Measurements from ENCODE around the gene RPGRIP1L.

The RPGRIP1L gene

DNA sequence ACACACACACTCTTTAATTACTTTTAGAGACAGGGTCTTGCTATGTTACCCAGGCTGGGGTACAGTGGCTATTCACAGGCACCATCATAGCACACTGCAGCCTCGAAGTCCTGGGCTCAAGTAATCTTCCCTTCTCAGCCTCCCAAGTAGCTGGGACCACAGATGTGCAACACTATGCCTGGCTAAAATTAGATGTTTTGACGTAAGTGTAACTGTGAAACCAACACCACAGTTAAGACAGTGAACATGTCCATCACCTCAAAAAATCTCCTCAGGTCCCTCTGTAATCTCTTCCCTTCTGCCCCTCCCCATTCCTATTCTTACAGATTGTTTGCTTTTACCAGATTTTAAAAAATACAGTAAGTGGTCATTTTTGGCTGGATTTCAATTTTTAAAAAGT lies 66.7 kb downstream of the RPGRIP1L start:
- DNase-seq (ENCODE audit: insufficient read length, low spot score) = no peak
- TF ChIP-seq, protein P1, sequence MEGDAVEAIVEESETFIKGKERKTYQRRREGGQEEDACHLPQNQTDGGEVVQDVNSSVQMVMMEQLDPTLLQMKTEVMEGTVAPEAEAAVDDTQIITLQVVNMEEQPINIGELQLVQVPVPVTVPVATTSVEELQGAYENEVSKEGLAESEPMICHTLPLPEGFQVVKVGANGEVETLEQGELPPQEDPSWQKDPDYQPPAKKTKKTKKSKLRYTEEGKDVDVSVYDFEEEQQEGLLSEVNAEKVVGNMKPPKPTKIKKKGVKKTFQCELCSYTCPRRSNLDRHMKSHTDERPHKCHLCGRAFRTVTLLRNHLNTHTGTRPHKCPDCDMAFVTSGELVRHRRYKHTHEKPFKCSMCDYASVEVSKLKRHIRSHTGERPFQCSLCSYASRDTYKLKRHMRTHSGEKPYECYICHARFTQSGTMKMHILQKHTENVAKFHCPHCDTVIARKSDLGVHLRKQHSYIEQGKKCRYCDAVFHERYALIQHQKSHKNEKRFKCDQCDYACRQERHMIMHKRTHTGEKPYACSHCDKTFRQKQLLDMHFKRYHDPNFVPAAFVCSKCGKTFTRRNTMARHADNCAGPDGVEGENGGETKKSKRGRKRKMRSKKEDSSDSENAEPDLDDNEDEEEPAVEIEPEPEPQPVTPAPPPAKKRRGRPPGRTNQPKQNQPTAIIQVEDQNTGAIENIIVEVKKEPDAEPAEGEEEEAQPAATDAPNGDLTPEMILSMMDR (IDR thresholded peaks at IDR 0.05; ENCODE audit: insufficient read depth, missing control alignments) = no peak
- no peak for FAIRE-seq

DNA sequence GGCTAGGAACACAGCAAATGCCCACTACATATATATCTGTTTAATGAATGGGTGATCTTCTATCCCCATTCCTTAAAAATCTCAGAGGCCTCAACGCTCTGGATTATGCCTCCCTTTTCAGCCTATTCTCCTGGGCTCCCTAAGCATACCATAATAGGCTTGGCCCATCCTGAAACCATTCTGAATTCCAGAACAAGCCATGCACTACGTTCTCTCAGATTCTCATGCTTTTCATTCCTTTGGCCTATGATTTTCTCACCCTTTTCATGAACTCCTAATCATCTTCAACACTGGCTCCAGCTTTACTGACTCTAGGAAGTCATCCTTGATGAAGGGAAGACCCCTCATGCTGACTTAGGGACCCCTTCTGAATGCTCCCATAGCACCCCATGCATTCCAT lies 71.1 kb downstream of the RPGRIP1L start:
- FAIRE-seq = no peak
- TF ChIP-seq, protein P1 (IDR thresholded peaks at IDR 0.05; ENCODE audit: insufficient read depth, missing control alignments) = no peak
- DNase-seq (ENCODE audit: insufficient read length, low spot score) = no peak

GRCh38 chr16:53631236-53632025 lies 72.2 kb downstream of the RPGRIP1L start:
- FAIRE-seq (no peak), DNase-seq (ENCODE audit: insufficient read length, low spot score) (no peak)
- TF ChIP-seq, protein P1 (IDR thresholded peaks at IDR 0.05; ENCODE audit: insufficient read depth, missing control alignments) = no peak

GRCh38 chr16:53629607-53630312 lies 73.9 kb downstream of the RPGRIP1L start:
- TF ChIP-seq, protein P1 (IDR thresholded peaks at IDR 0.05; ENCODE audit: insufficient read depth, missing control alignments) = no peak
- FAIRE-seq (no peak), DNase-seq (ENCODE audit: insufficient read length, low spot score) (no peak)

GRCh38 chr16:53629151-53629550 lies 74.5 kb downstream of the RPGRIP1L start:
- no peak for DNase-seq (ENCODE audit: insufficient read length, low spot score)
- TF ChIP-seq, protein P1 (IDR thresholded peaks at IDR 0.05; ENCODE audit: insufficient read depth, missing control alignments) = no peak
- no peak for FAIRE-seq

DNA sequence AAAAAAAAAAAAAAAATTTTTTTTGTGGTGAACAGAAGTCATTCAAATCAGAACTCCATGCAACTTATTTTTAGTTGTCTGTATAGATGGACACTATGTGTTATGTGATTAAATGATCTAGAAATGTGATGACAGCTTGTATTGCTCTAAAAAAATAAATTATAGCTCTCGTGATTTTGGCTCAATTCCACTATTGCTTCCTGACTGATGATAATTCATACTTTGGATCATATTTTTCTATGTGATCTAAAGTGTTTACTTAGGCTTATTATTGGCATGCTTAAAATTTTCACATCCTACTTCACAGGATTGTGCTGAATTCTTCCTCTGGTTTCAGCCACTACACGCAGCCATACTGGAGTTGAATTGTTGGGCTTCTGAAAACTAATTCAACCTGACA lies 76.8 kb downstream of the RPGRIP1L start:
- DNase-seq (ENCODE audit: insufficient read length, low spot score) (no peak), FAIRE-seq (no peak)
- TF ChIP-seq, protein P1 (IDR thresholded peaks at IDR 0.05; ENCODE audit: insufficient read depth, missing control alignments) = no peak

- DNase-seq (ENCODE audit: insufficient read length, low spot score) = no peak
- TF ChIP-seq, protein P1 (IDR thresholded peaks at IDR 0.05; ENCODE audit: insufficient read depth, missing control alignments) = no peak
- FAIRE-seq = no peak
Observed at GRCh38 chr16:53626161-53626560, 77.5 kb downstream of the RPGRIP1L start.
